Lower leg skin (tissue), 4 donors: Measurements from ENCODE around the gene HSP90AB1. TPM values are rescaled to one million over a fixed set of nuclear protein-coding genes. Genes with fewer than 3 reads are reported as not detected.

Source experiments
- DNase-seq, 2 donors: peaks; one replicate each; pipeline ENCODE4 v3.0.0-alpha.2; 2019; ENCODE audit warnings: low spot score in 2 of 2
- H3K4me3 ChIP-seq: fragments of 200-600 bp; sonication (generic); 2 replicates; pipeline ENCODE4 v1.5.1; 2017; ENCODE audit warnings: mild to moderate bottlenecking, low read depth; ENCODE audit not compliant: poor library complexity, severe bottlenecking
- POLR2A ChIP-seq, 2 donors: fragments of 450-650 bp; IDR thresholded peaks; one replicate each; pipeline ENCODE4 v1.6.1; 2016 to 2017; ENCODE audit warnings: antibody characterized with exemption in 2 of 2, mild to moderate bottlenecking in 1 of 2, moderate library complexity in 1 of 2
- WGBS, 2 donors: methylation state at CpG; one replicate each; pipeline ENCODE4 v1.1.5; 2018; 5-methylcytosine and 5-hydroxymethylcytosine counted together
- intact Hi-C: fragments of 100-400 bp; cut with DNase I; formaldehyde crosslinking; loops from one replicate; pipeline ENCODE4 v1.15.0; 2023; ENCODE audit warnings: low total_unique reads
- total RNA-seq, 4 donors: library from RNA; depleted of rRNA; stranded (reverse); fragments of >200 nt; gene quantifications; one replicate each; pipeline ENCODE4 v1.1.0, GENCODE V29; 2016
- TF ChIP-seq, protein P1 (sequence below), 3 donors: fragments of 450-650 bp; IDR thresholded peaks; one replicate each; pipeline ENCODE4 v1.5.1; 2016; ENCODE audit warnings: antibody characterized with exemption in 3 of 3, mild to moderate bottlenecking in 3 of 3, moderate library complexity in 2 of 3

The HSP90AB1 gene
- total RNA-seq, 4 donors from 2014 or later: 505 to 604 (median 551) TPM

DNA sequence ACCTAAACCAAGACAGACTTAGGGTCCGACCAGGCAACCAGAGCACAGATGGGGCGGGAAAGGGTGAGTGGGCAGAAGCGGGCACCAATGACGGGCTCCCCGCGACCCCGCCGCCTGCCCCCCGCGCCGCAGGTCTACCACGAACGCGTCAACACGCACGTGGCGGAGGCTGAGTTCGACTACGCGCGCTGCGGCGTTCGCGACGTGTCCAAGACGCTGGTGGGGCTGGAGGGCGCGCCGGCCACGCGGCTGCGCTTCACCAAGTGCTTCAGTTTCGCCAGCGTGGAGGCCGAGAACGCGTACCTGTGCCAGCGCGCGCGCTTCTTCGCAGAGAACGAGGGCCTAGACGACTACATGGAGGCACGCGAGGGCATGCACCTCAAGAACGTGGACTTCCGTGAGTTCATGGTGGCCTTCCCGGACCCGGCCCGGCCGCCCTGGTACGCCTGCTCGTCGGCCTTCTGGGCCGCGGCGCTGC lies 28.4 kb downstream of the HSP90AB1 start:
- no peak for DNase-seq
- H3K4me3 ChIP-seq: no peak overlapping the region
- 90 to 93% methylated on average over 45 to 59 of the region's 59 CpGs for WGBS, 2 donors
- TF ChIP-seq POLR2A (IDR thresholded peaks at IDR 0.05): no peak
- TF ChIP-seq, protein P1, sequence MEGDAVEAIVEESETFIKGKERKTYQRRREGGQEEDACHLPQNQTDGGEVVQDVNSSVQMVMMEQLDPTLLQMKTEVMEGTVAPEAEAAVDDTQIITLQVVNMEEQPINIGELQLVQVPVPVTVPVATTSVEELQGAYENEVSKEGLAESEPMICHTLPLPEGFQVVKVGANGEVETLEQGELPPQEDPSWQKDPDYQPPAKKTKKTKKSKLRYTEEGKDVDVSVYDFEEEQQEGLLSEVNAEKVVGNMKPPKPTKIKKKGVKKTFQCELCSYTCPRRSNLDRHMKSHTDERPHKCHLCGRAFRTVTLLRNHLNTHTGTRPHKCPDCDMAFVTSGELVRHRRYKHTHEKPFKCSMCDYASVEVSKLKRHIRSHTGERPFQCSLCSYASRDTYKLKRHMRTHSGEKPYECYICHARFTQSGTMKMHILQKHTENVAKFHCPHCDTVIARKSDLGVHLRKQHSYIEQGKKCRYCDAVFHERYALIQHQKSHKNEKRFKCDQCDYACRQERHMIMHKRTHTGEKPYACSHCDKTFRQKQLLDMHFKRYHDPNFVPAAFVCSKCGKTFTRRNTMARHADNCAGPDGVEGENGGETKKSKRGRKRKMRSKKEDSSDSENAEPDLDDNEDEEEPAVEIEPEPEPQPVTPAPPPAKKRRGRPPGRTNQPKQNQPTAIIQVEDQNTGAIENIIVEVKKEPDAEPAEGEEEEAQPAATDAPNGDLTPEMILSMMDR (IDR thresholded peaks at IDR 0.05): no peak
- intact Hi-C loops: no loop called here

DNA sequence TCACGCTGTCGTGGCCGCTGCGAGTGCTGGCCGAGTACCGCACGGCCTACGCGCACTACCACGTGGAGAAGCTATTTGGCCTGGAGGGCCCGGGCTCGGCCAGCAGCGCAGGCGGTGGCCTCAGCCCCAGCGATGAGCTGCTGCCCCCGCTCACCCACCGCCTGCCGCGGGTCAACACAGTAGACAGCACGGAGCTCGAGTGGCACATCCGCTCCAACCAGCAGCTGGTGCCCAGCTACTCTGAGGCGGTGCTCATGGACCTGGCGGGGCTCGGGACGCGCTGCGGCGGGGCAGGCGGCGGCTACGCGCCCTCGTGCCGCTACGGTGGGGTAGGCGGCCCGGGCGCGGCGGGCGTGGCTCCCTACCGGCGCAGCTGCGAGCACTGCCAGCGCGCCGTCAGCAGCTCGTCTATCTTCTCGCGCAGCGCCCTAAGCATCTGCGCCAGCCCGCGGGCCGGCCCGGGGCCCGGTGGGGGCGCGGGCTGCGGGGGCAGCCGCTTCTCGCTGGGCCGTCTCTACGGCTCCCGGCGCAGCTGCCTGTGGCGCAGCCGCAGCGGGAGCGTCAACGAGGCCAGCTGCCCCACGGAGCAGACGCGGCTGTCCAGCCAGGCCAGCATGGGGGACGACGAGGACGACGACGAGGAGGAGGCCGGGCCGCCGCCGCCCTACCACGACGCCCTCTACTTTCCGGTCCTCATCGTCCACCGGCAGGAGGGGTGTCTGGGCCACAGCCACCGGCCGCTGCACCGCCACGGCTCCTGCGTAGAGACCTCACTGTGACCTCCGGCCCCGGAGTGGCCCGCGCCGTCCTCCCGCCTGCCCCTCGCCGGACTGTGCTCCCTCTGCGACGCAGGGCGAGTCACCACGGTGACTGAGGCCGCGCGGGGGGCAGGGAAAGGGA lies 29.1 kb downstream of the HSP90AB1 start:
- no peak for DNase-seq
- 13 to 47% methylated on average over 41 to 42 of the region's 109 CpGs for WGBS, 2 donors
- H3K4me3 ChIP-seq: no peak overlapping the region
- intact Hi-C loops: no loop called here
- TF ChIP-seq, protein P1 (IDR thresholded peaks at IDR 0.05): no peak
- TF ChIP-seq POLR2A (IDR thresholded peaks at IDR 0.05): no peak

DNA sequence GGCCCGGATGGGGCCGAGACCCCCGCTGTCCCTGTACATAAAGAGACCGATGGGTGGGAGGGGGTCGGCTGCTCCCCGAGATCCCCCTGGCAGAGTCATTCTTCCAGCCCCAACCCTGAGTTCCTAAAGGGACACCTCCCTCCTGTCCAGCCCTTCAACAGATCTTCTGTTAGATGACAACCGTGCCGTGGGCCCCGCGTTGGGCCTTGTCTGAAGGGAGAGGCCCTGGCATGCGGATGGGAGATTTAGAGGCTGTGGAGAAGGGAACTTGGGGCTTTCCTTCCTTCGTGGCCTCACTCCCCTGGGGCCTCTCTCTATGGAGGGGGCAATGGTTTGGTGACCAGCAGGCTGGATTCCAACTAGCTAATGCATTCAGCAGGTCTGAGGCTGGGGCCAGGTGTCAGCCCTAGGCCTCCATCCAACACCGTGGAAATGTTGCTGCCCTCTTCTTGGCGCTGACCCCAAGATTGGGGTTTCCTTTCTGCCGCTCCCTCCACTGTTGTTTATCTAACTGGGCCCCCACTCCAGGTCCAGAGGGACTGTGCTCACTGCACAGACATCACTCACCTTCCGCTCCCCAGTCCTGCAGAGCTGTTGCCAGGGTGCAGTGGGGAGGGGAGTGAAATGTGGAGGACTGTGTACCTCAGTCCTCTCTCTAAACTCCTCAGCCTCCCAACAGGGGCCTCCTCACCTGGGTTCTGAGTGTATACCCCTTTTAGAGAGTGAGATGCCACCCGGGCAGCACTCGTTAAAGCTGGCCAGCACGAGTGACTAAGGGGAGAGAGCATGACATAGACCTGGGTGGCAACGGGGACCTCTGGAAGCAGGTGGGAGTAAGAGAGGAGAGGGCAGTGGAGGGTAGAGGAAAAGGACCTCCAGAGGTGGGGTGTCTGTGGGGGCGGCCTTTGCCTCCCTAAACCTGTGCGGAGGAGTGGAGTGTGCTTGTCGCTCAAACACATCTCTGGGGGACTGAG lies 30.1 kb downstream of the HSP90AB1 start:
- WGBS, 2 donors: 78 to 88% methylated on average over 23 of the region's 23 CpGs
- TF ChIP-seq, protein P1 (IDR thresholded peaks at IDR 0.05): no peak
- TF ChIP-seq POLR2A (IDR thresholded peaks at IDR 0.05): no peak

DNA sequence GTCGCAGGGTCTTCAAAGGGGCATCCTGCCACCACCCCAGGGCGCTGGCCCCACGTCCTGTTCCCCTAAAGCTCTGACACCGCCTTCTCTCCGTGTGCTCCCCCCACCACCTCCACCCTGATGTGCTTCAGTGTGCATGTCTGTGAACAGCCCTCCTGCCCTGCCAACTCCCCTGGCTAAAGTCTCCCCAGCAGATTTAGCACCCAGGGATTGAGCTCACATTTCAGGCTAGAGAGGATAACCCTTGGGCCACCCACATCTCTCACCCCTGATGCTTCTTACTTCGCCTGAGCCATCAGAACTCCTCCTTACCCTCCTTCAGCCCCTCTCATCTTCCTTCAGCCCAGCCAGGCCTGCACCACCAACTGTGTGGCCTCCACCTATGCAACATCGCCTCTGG lies 30.9 kb downstream of the HSP90AB1 start:
- intact Hi-C loops: no loop called here
- no peak overlapping the region for H3K4me3 ChIP-seq
- TF ChIP-seq POLR2A (IDR thresholded peaks at IDR 0.05): no peak
- TF ChIP-seq, protein P1 (IDR thresholded peaks at IDR 0.05): no peak
- WGBS, 2 donors: 86 to 87% methylated on average over 7 of the region's 7 CpGs
- no peak for DNase-seq

More for the DNA sequence above, 30.1 kb downstream of the HSP90AB1 start:
- H3K4me3 ChIP-seq: no peak overlapping the region
- DNase-seq: no peak
- intact Hi-C loops: no loop called here

DNA sequence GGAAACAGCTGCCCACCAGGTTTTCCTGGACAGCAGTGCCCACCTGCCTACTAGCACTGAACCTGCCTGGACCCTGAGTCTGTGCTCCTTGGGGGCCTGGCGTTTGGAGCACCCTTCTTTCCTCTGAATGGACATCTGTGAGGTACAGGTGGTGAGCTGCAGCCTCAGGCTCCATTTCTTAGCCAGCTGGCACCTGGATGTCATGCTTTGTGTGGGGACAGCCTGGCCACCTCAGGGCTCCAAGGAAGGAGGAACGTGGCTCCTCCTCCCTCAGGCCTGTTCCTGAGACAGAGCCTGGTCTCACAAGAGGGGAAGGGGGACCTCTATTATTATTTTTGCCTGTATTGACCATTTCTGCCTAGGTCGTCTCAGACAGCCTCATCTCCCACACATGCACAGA lies 31.4 kb downstream of the HSP90AB1 start:
- DNase-seq: no peak
- TF ChIP-seq, protein P1 (IDR thresholded peaks at IDR 0.05): no peak
- no peak for TF ChIP-seq POLR2A (IDR thresholded peaks at IDR 0.05)
- intact Hi-C loops: no loop called here
- 80 to 83% methylated on average over 3 of the region's 3 CpGs for WGBS, 2 donors
- H3K4me3 ChIP-seq: no peak overlapping the region
